Measurements from ENCODE around the gene ODAD3. TPM values are rescaled to one million over a fixed set of nuclear protein-coding genes. Genes with fewer than 3 reads are reported as not detected.
"Not testable (repeated sequence)": the region's sequence is repeated elsewhere in the genome, so short reads cannot be mapped to it uniquely, and the experiment has no call there.

The ODAD3 gene
- total and polyA plus RNA-seq, 8 donors: 0.38 to 0.92 (median 0.62) TPM; not detected in 5

GRCh38 chr19:11416346-11417052, 18.4 kb downstream of the ODAD3 start:
- TF ChIP-seq CTCF (IDR thresholded peaks at IDR 0.05): no peak
- no peak for TF ChIP-seq POLR2A (IDR thresholded peaks at IDR 0.05)
- TF ChIP-seq POLR2AphosphoS5 (IDR thresholded peaks at IDR 0.05): no peak
- no peak for TF ChIP-seq EP300 (IDR thresholded peaks at IDR 0.05)
- intact Hi-C loops (cut with DNase I; ENCODE audit: low total_unique reads): no loop called here
- Histone ChIP-seq H3K27me3 (peaks cover 6 to 52% (median 22%) of the 10 kb centered on the region in 3 donors), H3K36me3 (peaks cover 0 to 3% (median 0%) of the 10 kb centered on the region in 4 donors), H3K9me3 (no peaks in the 10 kb centered on the region), H3K4me1 (peaks cover 22 to 37% (median 29%) of the 10 kb centered on the region in 4 donors), H3K4me3 (no peak overlapping the region), H3K27ac (no peak overlapping the region)
- WGBS, 5 donors: 92 to 98% (median 95%) methylated on average over 17 of the region's 17 CpGs
- no peak for DNase-seq

- Histone ChIP-seq H3K9me3 (no peaks in the 10 kb centered on the region), H3K27ac (no peak overlapping the region), H3K27me3 (peaks cover 0 to 33% (median 10%) of the 10 kb centered on the region in 3 donors), H3K4me1 (peaks cover 5 to 19% (median 14%) of the 10 kb centered on the region in 4 donors), H3K4me3 (no peak overlapping the region), H3K36me3 (peaks cover 0 to 20% (median 1%) of the 10 kb centered on the region in 4 donors)
- no peak for DNase-seq
- intact Hi-C loops (cut with DNase I; ENCODE audit: low total_unique reads): no loop called here
- TF ChIP-seq CTCF (IDR thresholded peaks at IDR 0.05) (no peak), POLR2AphosphoS5 (IDR thresholded peaks at IDR 0.05) (no peak), POLR2A (IDR thresholded peaks at IDR 0.05) (no peak), EP300 (IDR thresholded peaks at IDR 0.05) (no peak)
- WGBS, 5 donors: 74 to 96% (median 92%) methylated on average over 2 of the region's 2 CpGs
Observed at GRCh38 chr19:11414544-11414943, 20.4 kb downstream of the ODAD3 start.

- DNase-seq: no peak
- H3K4me1 ChIP-seq: peaks cover 0 to 6% (median 4%) of the 10 kb centered on the region in 4 donors
- H3K4me3 ChIP-seq: no peak overlapping the region
- H3K36me3 ChIP-seq: peaks cover 0 to 27% (median 13%) of the 10 kb centered on the region in 4 donors
- H3K9me3 ChIP-seq: no peaks in the 10 kb centered on the region
- WGBS, 5 donors: 66 to 89% (median 80%) methylated on average over 8 of the region's 8 CpGs
- TF ChIP-seq EP300 (IDR thresholded peaks at IDR 0.05) (no peak), POLR2AphosphoS5 (IDR thresholded peaks at IDR 0.05) (no peak), POLR2A (IDR thresholded peaks at IDR 0.05) (no peak), CTCF (IDR thresholded peaks at IDR 0.05) (no peak)
- intact Hi-C loops (cut with DNase I; ENCODE audit: low total_unique reads): no loop called here
- H3K27ac ChIP-seq: no peak overlapping the region
- H3K27me3 ChIP-seq: peaks cover 0 to 25% (median 0%) of the 10 kb centered on the region in 3 donors
Observed at GRCh38 chr19:11410682-11411081, 24.2 kb downstream of the ODAD3 start.

- H3K4me3 ChIP-seq: no peak overlapping the region
- peaks cover 0 to 6% (median 4%) of the 10 kb centered on the region in 4 donors for H3K4me1 ChIP-seq
- peaks cover 0 to 35% (median 13%) of the 10 kb centered on the region in 4 donors for H3K36me3 ChIP-seq
- peaks cover 0 to 25% (median 0%) of the 10 kb centered on the region in 3 donors for H3K27me3 ChIP-seq
- TF ChIP-seq EP300 (IDR thresholded peaks at IDR 0.05) (no peak), POLR2AphosphoS5 (IDR thresholded peaks at IDR 0.05) (no peak), POLR2A (IDR thresholded peaks at IDR 0.05) (no peak), CTCF (IDR thresholded peaks at IDR 0.05) (no peak)
- H3K27ac ChIP-seq: no peak overlapping the region
- H3K9me3 ChIP-seq: no peaks in the 10 kb centered on the region
- intact Hi-C loops (cut with DNase I; ENCODE audit: low total_unique reads): no loop called here
- 83 to 93% (median 90%) methylated on average over 4 of the region's 4 CpGs for WGBS, 5 donors
- DNase-seq: no peak
Observed at GRCh38 chr19:11408591-11408990, 26.3 kb downstream of the ODAD3 start.

DNA sequence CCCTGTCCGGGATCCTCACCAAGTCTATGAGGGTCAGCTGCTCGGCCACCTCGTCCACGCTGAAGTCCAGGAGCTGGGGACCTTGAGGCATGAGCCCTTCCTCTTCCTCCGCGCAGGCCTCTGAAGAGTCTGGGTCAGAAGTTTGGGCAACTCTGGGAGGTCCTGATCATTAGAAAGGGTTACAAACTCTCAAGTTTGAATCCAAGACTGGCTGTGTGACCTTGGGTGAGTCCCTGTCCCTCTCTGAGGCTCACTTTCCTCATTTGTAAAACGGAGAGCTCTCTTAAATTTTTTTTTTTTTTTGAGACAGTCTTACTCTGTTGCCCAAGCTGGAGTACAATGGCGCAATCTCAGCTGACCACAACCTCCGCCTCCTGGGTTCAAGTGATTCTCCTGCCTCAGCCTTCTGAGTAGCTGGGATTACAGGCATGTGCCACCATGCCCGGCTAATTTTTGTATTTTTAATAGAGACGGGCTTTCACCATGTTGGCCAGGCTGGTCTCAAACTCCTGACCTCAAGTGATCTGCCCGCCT, 28.2 kb downstream of the ODAD3 start:
- H3K4me1 ChIP-seq; H3K27ac ChIP-seq; H3K9me3 ChIP-seq; intact Hi-C loops (cut with DNase I; ENCODE audit: low total_unique reads); H3K4me3 ChIP-seq; DNase-seq: not testable (repeated sequence)
- Histone ChIP-seq H3K36me3 (peaks cover 0 to 48% (median 25%) of the 10 kb centered on the region in 4 donors), H3K27me3 (peaks cover 0 to 25% (median 0%) of the 10 kb centered on the region in 3 donors)
- 82 to 92% (median 90%) methylated on average over 12 of the region's 12 CpGs for WGBS, 5 donors

Data from stomach (tissue), 9 donors.